AG04449 (cell line): ENCODE results near the gene SZT2.
"Not testable (repeated sequence)": the region's sequence is repeated elsewhere in the genome, so short reads cannot be mapped to it uniquely, and the experiment has no call there.

ENCODE experiments used
- CTCF ChIA-PET: fragments of 350-600 bp; formaldehyde crosslinking; extraction: SDS; loops from one replicate; lab custom pipeline; 2021; ENCODE audit warnings: antibody characterized with exemption; lab: Yijun Ruan, JAX
- POLR2A ChIA-PET: fragments of 400-600, 350-600 bp; formaldehyde crosslinking; extraction: SDS; loops from one replicate; lab custom pipeline; 2020; ENCODE audit warnings: antibody characterized with exemption, inconsistent platforms; lab: Yijun Ruan, JAX
- DNase-seq: peaks from one replicate; pipeline ENCODE4 v3.0.0-alpha.2; 2010; ENCODE audit warnings: low read depth, low spot score
- H3K4me3 ChIP-seq: 2 replicates; pipeline ENCODE4 v1.5.1; 2011; ENCODE audit warnings: low read depth, mild to moderate bottlenecking, control low read depth, low read length
- TF ChIP-seq, protein P1 (sequence below): IDR thresholded peaks from one replicate; pipeline ENCODE4 v1.5.1; 2011; ENCODE audit warnings: mild to moderate bottlenecking, moderate library complexity, low read length, control low read depth, inconsistent platforms; ENCODE audit not compliant: insufficient read depth; ENCODE audit errors: missing control alignments

Gene SZT2

DNA sequence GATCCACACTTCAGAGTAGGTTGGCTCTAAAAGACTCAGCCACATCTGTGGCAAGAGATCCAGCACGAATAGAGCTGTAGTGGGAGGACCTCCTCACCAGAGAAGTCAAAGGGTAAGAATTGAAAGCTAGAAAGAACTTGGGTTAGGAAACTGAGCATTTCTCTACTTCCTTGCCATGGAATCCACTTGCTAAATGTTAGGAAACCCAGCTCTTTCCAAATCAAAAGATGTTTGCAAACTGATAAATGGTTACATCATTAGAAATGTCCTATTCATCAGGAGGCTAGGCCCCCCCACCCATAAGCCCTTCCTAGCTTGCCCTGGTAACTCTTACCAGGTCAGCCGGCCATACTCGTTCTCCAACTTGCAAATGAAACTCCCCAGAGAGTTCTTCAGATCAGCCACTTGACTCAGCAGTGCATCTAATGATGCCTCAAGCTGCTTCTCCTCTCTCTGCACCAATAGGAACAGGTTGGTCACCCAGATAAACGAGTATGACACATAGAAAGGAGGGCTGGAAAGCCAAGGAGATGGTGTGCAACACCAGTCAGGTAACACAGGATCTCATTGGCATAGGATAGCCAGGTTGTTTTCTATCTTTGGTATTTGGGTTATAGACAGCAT lies 1.6 kb upstream of the SZT2 start:
- TF ChIP-seq, protein P1, sequence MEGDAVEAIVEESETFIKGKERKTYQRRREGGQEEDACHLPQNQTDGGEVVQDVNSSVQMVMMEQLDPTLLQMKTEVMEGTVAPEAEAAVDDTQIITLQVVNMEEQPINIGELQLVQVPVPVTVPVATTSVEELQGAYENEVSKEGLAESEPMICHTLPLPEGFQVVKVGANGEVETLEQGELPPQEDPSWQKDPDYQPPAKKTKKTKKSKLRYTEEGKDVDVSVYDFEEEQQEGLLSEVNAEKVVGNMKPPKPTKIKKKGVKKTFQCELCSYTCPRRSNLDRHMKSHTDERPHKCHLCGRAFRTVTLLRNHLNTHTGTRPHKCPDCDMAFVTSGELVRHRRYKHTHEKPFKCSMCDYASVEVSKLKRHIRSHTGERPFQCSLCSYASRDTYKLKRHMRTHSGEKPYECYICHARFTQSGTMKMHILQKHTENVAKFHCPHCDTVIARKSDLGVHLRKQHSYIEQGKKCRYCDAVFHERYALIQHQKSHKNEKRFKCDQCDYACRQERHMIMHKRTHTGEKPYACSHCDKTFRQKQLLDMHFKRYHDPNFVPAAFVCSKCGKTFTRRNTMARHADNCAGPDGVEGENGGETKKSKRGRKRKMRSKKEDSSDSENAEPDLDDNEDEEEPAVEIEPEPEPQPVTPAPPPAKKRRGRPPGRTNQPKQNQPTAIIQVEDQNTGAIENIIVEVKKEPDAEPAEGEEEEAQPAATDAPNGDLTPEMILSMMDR, result no peak
- H3K4me3 ChIP-seq, result peak overlapping the region; percentile 98
- DNase-seq, result no peak
- CTCF ChIA-PET, result interaction anchor here (0.9 to 4.5 kb wide), 5 partner anchors 10 to 161 kb away, joined by 3 to 32 read pairs (median 4); no protein-coding TSS in a partner anchor
- POLR2A ChIA-PET, result interaction anchor here (0.6 to 1.8 kb wide), 3 partner anchors 10 to 383 kb away, joined by 3 to 8 read pairs (median 8); partner anchors contain the start of gene ELOVL1

DNA sequence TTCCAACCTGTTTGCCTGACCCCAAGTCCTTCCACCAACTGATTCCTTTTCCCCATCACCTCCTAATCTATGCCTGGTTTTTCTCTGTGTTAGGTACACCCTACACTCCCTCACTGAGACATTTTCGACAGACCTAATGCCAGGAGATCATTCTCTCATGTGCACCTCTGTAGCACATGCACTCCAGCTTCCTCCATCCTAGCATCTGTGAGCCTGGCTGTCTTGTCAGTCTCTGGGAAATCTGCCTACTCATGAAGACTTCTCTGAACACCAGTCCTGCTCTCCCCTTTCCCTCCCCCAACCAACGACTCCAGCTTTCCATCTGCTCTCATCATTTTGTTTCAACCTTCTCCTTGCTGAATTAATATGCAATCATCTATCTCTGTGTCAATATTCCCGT lies 1.1 kb upstream of the SZT2 start:
- H3K4me3 ChIP-seq, result peak overlapping the region; percentile 98
- POLR2A ChIA-PET, result interaction anchor here (0.6 to 1.8 kb wide), 6 partner anchors 10 to 383 kb away, joined by 3 to 8 read pairs (median 6); partner anchors contain the start of gene ELOVL1
- no peak for DNase-seq
- CTCF ChIA-PET, result interaction anchor here (0.9 to 4.5 kb wide), 5 partner anchors 8 to 162 kb away, joined by 3 to 32 read pairs (median 3); no protein-coding TSS in a partner anchor
- TF ChIP-seq, protein P1, result no peak

DNA sequence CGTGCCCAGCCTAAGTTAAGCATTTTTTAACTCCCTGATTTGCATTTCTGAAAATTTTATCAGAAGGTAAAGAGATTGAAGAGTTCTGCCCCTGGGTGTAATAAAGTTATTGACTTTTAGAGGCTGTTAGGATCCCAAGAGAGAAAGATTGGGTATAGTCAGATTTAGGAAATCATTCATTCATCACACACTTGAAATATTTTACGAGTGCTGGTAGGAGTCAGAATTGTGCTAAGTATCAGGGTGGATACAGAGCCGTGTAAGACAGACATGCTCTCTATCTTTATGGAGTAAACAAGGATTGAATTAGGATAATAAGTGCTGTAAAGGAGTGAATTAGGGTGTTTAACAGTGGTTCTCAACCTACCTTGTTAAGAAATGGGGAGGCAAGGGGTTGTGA lies 3.0 kb downstream of the SZT2 start:
- ChIA-PET CTCF (no interaction called here), POLR2A (interaction anchor here (0.7 kb wide), 1 partner anchor 436 kb away, joined by 4 read pairs; no protein-coding TSS in a partner anchor)
- no peak for DNase-seq
- no peak overlapping the region for H3K4me3 ChIP-seq
- TF ChIP-seq, protein P1, result no peak

DNA sequence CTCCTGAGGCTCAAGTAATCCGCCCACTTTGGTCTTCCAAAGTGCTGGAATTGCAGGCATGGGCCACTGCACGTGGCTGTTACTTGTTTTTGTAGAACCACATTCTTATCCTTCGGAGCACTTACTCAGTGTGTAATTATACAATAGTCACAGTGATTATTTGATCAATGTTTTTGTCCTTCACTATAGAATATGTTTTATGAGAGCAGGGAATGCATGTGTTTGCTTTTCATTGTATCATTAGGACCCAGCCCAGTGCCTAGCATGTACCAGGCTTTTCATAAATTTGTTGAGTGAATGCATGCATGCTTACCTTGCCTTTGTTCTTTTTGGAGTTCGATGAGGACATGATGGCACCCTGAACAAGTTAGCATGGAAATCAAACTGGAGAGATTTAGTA lies 5.8 kb downstream of the SZT2 start:
- TF ChIP-seq, protein P1, result no peak
- POLR2A ChIA-PET, result no interaction called here
- no peak for DNase-seq
- CTCF ChIA-PET, result interaction anchor here (1.2 to 1.3 kb wide), 2 partner anchors 19 to 156 kb away, joined by 3 to 6 read pairs; no protein-coding TSS in a partner anchor
- H3K4me3 ChIP-seq, result no peak overlapping the region

DNA sequence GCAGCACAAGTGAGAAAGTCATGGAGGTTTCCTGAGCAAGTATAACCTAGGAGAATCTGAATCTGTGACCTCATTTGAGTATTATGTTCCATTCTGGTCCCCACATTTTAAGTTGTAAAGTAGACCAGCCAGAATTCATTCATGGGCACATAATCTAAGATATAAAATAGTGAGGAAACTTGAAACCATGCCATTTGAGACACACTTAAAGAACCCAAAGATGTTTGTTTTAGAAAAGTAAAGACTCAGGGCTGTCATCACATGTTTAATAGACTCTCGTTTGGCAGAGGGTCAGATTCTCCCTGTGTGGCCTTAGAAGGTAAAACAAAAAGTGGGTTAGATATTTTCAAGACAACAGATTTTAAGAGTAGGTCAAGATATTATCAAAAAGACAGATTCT lies 6.4 kb downstream of the SZT2 start:
- POLR2A ChIA-PET, result no interaction called here
- no peak for DNase-seq
- TF ChIP-seq, protein P1, result no peak
- H3K4me3 ChIP-seq, result no peak overlapping the region
- CTCF ChIA-PET, result interaction anchor here (1.3 kb wide), 1 partner anchor 19 kb away, joined by 3 read pairs; no protein-coding TSS in a partner anchor

DNA sequence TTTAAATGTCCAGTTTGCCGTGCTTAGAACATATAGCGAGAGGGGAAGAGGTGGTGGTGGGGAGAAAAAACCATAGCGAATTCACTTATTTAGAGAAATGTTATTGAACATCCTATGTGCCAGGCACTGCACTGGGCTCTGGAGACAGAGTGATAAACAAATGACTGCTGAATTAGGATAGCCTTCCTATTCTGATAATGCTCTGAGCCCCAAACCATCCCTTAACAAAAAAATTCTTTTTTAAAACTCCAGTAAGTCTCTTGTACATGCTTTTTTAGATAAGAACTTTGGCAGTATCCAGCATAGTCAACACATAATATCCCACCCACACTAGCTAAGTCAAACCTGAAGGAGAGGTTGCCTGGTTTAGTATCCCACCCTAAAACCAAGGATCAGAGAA lies 8.5 kb downstream of the SZT2 start:
- TF ChIP-seq, protein P1, result no peak
- no peak for DNase-seq
- no peak overlapping the region for H3K4me3 ChIP-seq
- ChIA-PET CTCF (interaction anchor here (3.0 to 3.7 kb wide), 2 partner anchors 16 to 171 kb away, joined by 12 to 17 read pairs; no protein-coding TSS in a partner anchor), POLR2A (no interaction called here)

DNA sequence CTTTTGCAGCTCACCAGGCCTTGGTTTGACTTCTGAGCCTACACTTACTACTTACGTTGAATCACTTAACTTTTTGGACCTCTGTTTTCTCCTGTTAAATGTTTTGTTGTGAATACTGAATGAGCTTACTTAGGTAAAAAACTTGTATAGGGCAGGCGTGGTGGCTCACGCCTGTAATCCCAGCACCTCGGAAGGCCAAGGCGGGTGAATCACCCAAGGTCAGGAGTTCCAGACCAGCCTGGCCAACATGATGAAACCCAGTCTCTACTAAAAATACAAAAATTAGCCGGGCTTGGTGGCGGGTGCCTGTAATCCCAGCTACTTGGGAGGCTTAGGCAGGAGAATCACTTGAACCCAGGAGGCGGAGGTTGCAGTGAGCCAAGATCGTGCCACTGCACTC lies 10.7 kb downstream of the SZT2 start:
- POLR2A ChIA-PET, DNase-seq, H3K4me3 ChIP-seq: not testable (repeated sequence)
- CTCF ChIA-PET, result interaction anchor here (0.8 to 3.7 kb wide), 3 partner anchors 10 to 173 kb away, joined by 3 to 17 read pairs (median 12); partner anchors contain the start of genes MED8 and SZT2
